ENCODE measurements around the gene ITGB7. TPM values are rescaled to one million over a fixed set of nuclear protein-coding genes. Genes with fewer than 3 reads are reported as not detected.
"Not testable (repeated sequence)": the region's sequence is repeated elsewhere in the genome, so short reads cannot be mapped to it uniquely, and the experiment has no call there.

The ITGB7 gene
- total RNA-seq, 1 experiment from 2014 or later: 0.52 TPM

DNA sequence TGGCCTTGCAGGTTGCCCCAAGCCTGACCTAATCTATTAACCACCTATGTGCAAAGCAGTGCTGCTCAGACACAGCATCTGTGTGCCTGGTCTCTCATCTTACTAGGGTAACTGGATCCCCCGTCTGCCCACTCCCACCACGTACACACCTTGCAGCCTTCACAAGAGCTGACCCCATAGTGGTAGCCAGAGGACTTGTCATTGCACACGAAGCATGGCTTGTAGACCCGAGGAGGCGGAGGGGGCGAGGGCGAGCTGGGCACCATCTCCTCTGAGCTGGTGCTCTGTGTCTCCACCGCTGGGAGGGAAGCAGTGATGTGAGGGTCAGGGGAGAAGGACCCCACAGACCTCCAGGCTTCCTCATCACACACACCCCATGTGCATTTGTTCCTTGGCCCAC is 8.4 kb upstream of the ITGB7 start:
- Histone ChIP-seq H3K36me3 (replicated peaks; ENCODE audit: control insufficient read depth, insufficient read depth, low read length) (peaks cover 16% of the 10 kb centered on the region), H3K4me3 (ENCODE audit: insufficient read depth, low read depth, low read length) (no peak overlapping the region), H3K27me3 (ENCODE audit: control insufficient read depth, insufficient read depth, low read length) (peaks cover 11% of the 10 kb centered on the region)
- no peak for DNase-seq

DNA sequence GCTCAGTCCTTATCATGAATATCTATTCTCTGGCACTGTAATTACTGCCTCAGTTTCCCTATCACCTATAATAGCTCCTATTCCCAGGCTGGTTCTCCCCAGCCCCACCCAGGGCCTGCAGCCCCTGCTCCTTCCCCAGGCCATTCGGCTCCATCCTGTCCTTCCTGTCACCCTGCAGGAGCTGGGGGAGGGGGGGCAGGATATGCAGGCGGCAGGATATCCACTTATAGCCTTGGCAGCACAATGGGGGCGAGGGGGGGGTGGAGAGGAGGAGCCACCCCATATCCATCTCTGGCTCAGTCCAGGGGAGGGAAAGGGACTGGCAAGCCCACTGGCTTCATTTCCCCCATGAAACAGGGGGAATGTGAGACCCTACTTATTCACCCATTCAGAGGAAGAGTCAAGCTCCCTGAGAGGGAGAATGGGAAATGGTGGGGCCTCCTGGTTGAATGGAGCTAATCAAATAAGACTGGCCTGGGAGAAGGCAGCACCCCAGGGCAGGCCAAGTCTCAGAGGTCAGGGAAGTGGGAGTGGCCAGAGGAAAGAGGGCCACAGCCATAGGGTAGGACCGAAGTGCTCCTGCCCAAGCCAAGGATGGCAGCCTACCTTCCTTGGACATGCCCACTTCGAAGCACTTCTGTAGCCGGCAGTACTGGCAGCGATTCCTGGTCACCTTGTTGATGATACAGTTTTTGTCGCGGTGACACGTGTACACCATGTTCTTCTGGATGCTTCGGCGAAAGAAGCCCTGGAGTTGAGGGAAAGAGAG is 7.8 kb upstream of the ITGB7 start:
- peaks cover 11% of the 10 kb centered on the region for H3K27me3 ChIP-seq (ENCODE audit: control insufficient read depth, insufficient read depth, low read length)
- no peak for DNase-seq
- H3K4me3 ChIP-seq (ENCODE audit: insufficient read depth, low read depth, low read length): no peak overlapping the region
- peaks cover 16% of the 10 kb centered on the region for H3K36me3 ChIP-seq (replicated peaks; ENCODE audit: control insufficient read depth, insufficient read depth, low read length)

DNA sequence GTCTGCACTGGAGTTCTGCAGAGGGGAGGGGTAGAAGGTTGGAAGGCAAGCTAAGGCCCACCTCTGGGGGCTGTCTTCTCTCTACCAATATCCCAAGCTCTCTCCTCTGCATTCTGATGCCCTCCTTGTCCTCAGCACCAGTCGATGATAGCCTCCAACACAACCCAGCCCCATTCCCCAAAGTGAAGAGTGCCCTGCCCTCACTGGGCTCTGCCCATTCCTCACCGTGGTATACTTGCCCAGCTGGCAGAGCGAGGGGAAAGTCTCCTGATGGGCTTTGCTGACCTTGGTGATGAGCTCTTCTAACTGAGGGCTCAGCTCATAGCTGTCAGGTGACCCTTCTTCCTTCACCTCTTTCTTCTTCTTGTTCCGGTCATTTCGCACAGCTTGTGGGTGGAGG is 7.2 kb upstream of the ITGB7 start:
- no peak for DNase-seq
- Histone ChIP-seq H3K4me3 (ENCODE audit: insufficient read depth, low read depth, low read length) (no peak overlapping the region), H3K27me3 (ENCODE audit: control insufficient read depth, insufficient read depth, low read length) (peaks cover 4% of the 10 kb centered on the region), H3K36me3 (replicated peaks; ENCODE audit: control insufficient read depth, insufficient read depth, low read length) (peaks cover 16% of the 10 kb centered on the region)

DNA sequence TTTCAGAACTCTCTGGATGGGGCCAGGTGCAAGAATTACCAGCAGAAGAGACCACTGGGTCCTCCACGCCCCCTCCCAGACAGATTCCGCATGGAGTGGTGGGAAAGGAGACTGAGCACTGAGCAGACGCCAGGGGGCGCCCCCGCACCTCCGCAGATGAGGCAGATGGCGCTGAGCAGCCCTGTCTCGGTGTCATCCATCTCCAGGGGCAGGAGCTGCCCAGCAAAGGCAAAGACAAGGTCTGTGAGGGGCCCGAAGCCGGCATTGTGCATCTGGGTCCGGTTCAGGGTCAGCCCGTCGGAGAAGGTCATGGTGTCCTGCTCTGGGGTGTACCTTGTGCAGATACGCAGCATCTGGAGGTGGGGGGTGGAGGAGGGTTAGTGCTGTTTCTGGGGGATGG is 6.3 kb upstream of the ITGB7 start:
- H3K36me3 ChIP-seq (replicated peaks; ENCODE audit: control insufficient read depth, insufficient read depth, low read length): peaks cover 16% of the 10 kb centered on the region
- peak; percentile 96 for DNase-seq
- no peak overlapping the region for H3K4me3 ChIP-seq (ENCODE audit: insufficient read depth, low read depth, low read length)
- H3K27me3 ChIP-seq (ENCODE audit: control insufficient read depth, insufficient read depth, low read length): peaks cover under 1% of the 10 kb centered on the region; the same call in 1 of the 2 replicates

DNA sequence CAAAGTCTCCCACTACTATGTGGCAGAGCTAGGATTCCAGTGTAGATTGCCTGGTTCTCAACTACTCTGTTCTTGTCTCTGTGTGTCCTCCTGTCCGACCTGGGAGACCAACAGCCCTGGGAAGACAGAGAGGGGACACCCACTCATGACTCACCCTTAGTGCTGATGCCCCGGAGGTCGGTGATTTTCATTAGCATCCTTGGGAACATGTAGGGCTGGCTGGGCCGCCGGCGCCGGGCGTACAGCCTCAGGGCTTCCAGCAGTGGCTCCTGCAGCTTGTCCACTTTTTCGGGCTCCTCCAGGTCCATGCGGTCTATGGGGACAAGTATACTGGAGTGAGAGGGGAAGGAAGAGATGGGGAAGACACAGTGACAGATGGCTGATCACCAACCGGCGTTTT is 5.9 kb upstream of the ITGB7 start:
- H3K36me3 ChIP-seq (replicated peaks; ENCODE audit: control insufficient read depth, insufficient read depth, low read length): peaks cover 16% of the 10 kb centered on the region
- H3K27me3 ChIP-seq (ENCODE audit: control insufficient read depth, insufficient read depth, low read length): no peaks in the 10 kb centered on the region
- no peak overlapping the region for H3K4me3 ChIP-seq (ENCODE audit: insufficient read depth, low read depth, low read length)
- no peak for DNase-seq

DNA sequence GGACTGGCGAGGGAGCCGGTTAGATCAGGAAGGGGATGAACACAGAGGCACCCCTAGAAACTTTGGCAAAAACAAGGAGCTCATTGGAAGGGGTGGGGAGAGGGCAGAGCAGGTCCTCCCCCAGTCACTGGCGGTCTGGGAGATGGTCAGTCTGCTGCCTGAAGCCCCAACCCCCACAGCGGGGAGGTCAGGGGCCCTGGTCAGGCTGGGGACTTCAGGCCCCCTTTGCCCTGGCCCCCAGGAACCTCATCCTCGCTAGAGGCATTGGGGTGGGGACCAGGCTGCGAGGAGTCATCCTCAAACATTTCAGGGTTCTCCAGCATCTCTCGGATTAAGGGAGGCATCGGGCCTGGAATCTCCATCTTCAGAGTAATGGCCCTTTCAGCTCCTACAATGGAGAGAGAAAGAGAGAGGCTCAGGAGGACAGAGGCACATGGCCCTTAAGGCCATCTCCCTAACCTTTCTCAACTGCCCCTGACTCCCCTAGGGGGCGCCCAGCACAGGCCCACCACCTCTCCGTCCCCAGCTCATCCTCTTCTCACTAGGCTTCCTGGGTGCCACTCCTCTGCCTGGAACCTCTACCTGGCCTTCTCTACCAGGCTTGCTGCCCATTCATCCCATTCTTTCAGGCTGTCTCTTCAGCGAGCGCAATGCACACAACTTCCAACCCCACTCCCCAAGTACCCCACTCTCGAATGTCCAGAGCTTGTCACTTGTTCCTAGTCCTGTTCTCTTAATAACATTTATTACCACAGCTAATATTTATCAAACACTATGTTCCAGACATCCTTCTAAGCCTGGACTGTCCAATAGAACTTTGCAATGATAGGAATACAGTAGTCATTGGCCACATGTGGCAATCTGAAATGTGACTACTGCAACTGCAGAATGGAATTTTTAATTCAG is 4.7 kb upstream of the ITGB7 start:
- Histone ChIP-seq H3K4me3 (ENCODE audit: insufficient read depth, low read depth, low read length) (no peak overlapping the region), H3K36me3 (replicated peaks; ENCODE audit: control insufficient read depth, insufficient read depth, low read length) (peaks cover 16% of the 10 kb centered on the region), H3K27me3 (ENCODE audit: control insufficient read depth, insufficient read depth, low read length) (no peaks in the 10 kb centered on the region)
- peak; percentile 86 for DNase-seq

DNA sequence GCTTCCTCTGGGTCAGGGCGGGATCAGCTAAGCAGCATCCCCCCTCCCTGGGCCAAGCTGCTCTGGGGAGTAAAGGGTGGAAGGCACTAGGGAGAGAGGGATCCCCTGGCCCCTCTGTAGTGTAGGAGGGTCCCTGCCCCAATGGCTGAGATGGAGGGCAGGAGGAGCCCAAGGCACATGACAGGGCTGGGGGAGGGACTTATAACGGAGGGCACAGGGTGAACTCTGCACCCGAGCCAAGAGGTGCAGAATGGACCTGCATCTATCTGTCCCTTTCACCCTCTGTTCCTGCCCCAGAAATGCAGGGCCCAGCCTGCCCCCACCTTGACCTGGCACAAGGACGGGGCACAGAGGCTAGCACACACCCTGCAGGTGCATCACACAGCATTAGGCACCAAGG is 3.8 kb upstream of the ITGB7 start:
- H3K4me3 ChIP-seq (ENCODE audit: insufficient read depth, low read depth, low read length): no peak overlapping the region
- DNase-seq: no peak
- no peaks in the 10 kb centered on the region; the same call in 1 of the 2 replicates for H3K27me3 ChIP-seq (ENCODE audit: control insufficient read depth, insufficient read depth, low read length)
- peaks cover 16% of the 10 kb centered on the region for H3K36me3 ChIP-seq (replicated peaks; ENCODE audit: control insufficient read depth, insufficient read depth, low read length)

DNA sequence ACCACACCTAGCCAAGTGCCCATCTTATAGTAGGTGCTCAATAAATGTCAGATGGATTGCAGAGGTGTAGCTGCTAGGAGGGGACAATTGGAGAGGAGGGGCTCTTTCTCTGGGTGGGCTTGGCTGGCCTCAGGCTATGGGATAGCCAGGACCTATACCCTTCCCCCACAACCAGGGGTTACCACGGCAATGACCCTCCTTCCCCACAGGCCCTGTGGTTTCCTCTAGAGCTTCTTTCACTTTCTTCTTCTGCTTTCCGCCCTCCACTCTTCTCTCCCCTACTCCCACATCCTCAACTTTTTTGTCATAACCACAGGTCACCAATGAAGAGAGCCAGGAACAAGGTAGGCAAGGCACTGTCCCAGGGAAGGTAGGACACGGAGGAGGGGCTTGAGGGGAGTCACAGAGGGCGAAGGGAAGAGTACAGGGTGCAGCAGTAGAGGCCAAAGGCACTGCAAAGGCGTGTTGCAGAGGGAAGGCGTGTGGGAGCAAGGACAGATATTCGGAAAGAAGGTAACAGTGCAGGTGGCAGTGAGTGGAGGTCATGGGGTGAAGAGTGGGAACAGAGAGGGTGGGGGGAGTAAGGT is 1.9 kb upstream of the ITGB7 start:
- DNase-seq: no peak
- Histone ChIP-seq H3K4me3 (ENCODE audit: insufficient read depth, low read depth, low read length) (no peak overlapping the region), H3K27me3 (ENCODE audit: control insufficient read depth, insufficient read depth, low read length) (no peaks in the 10 kb centered on the region; the same call in 1 of the 2 replicates), H3K36me3 (replicated peaks; ENCODE audit: control insufficient read depth, insufficient read depth, low read length) (peaks cover 14% of the 10 kb centered on the region)

DNA sequence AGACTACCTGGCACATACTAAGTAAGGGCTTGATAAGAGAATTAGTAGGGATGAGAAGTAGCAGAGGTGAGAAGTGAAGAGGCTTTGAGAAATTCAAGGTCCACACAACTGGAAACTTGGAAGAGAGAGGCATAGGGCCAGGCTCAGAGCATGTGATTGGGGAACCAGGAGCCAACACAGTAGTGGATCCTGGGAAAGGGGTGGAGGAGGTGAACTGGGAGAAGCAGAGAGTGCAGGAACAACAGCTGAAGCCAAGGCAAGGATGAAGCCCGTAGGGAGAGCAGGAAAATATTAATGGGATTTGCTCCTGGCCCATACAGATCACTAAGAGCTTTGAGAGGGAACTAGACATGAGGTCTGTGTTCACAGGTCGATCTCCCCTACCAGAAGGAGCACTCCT is 1.4 kb upstream of the ITGB7 start:
- Histone ChIP-seq H3K4me3 (ENCODE audit: insufficient read depth, low read depth, low read length) (no peak overlapping the region), H3K27me3 (ENCODE audit: control insufficient read depth, insufficient read depth, low read length) (no peaks in the 10 kb centered on the region; the same call in 1 of the 2 replicates), H3K36me3 (replicated peaks; ENCODE audit: control insufficient read depth, insufficient read depth, low read length) (peaks cover 12% of the 10 kb centered on the region)
- DNase-seq: no peak

DNA sequence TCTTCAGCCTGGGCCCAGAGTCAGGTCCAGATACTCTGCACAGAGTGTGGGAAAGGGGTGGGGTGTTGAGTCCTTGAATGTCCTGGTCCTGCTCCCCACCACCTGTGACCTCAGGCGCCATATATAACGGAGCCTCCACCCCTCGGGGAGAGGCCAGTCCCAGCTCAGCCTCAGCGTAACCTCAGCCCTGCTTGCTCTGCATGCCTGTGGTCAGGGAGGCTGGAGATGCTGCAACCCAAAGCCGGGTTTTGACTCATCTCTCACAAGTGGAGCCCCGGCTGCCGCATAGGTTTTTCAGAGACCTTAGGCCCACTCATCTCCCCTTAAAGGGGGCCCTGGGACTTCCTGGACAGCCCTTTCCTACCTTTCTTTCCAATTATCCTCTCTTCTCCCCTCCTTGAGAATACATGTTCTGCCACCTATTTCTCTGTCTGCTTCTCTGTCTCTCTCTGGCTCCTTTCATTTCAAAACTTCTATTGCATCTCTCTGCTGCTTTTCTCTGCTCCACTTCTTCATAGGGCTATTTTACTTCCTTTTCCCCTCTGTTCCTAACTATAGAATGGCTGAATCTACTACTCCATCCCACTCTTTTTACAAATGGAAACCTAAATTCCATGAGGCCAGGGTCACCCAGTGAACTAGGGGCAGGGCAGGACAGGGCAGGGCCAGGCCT is 1.2 kb downstream of the ITGB7 start:
- H3K4me3 ChIP-seq (ENCODE audit: insufficient read depth, low read depth, low read length): no peak overlapping the region
- no peaks in the 10 kb centered on the region; the same call in 1 of the 2 replicates for H3K27me3 ChIP-seq (ENCODE audit: control insufficient read depth, insufficient read depth, low read length)
- H3K36me3 ChIP-seq (replicated peaks; ENCODE audit: control insufficient read depth, insufficient read depth, low read length): no peaks in the 10 kb centered on the region
- DNase-seq: no peak

DNA sequence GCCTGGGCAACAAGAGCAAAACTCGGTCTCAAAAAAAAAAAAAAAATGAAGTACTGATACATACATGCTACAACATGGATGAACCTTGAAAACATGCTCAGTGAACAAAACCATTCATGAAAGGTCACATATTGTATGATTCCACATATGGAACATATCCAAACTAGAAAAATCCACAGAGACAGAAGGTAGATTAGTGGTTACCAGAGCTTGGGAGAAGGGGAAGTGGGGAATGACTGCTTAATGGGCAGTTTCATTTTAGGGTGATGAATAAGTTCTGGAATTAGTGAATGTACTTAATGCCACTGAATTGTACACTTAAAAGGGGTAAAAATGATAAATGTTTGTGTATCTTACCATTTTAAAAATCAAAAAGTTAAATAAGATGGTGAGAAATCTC is 2.7 kb downstream of the ITGB7 start:
- DNase-seq: no peak
- Histone ChIP-seq H3K27me3 (ENCODE audit: control insufficient read depth, insufficient read depth, low read length) (peaks cover 4% of the 10 kb centered on the region; the same call in 1 of the 2 replicates), H3K36me3 (replicated peaks; ENCODE audit: control insufficient read depth, insufficient read depth, low read length) (no peaks in the 10 kb centered on the region), H3K4me3 (ENCODE audit: insufficient read depth, low read depth, low read length) (no peak overlapping the region)

DNA sequence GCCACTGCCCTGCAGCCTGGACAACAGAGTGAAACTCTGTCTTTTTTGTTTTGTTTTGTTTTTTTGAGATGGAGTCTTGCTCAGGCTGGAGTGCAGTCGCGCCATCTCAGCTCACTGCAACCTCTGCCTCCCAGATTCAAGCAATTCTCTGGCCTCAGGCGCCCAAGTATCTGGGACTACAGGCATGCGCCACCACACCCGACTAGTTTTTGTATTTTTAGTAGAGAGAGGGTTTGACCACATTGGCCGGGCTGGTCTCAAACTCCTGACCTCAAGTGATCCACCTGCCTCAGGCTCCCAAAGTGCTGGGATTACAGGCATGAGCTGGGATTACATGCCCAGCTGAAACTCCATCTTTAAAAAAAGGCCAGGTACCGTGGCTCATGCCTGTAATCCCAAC is 4.7 kb downstream of the ITGB7 start:
- H3K27me3 ChIP-seq (ENCODE audit: control insufficient read depth, insufficient read depth, low read length): peaks cover 19% of the 10 kb centered on the region
- H3K4me3 ChIP-seq (ENCODE audit: insufficient read depth, low read depth, low read length); DNase-seq; H3K36me3 ChIP-seq (replicated peaks; ENCODE audit: control insufficient read depth, insufficient read depth, low read length): not testable (repeated sequence)

DNA sequence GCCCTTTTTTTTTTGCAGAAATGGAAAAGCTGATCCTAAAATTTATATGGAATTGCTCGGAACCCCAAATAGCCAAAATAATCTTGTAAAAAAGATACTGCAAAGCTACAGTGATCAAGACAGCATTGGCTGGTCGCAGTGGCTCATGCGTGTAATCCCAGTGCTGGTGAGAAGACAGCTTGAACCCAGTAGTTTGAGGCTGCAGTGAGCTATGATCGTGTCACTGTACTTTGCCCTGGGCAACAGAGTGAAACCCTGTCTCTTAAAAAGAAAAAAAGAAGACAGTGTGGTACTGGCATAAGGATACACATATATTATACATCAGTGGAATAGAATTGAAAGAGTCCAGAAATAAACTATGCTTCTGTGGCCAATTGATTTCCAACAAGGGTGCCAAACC is 5.4 kb downstream of the ITGB7 start:
- H3K36me3 ChIP-seq (replicated peaks; ENCODE audit: control insufficient read depth, insufficient read depth, low read length): no peaks in the 10 kb centered on the region
- H3K4me3 ChIP-seq (ENCODE audit: insufficient read depth, low read depth, low read length): no peak overlapping the region
- DNase-seq: no peak
- H3K27me3 ChIP-seq (ENCODE audit: control insufficient read depth, insufficient read depth, low read length): peaks cover 24% of the 10 kb centered on the region

DNA sequence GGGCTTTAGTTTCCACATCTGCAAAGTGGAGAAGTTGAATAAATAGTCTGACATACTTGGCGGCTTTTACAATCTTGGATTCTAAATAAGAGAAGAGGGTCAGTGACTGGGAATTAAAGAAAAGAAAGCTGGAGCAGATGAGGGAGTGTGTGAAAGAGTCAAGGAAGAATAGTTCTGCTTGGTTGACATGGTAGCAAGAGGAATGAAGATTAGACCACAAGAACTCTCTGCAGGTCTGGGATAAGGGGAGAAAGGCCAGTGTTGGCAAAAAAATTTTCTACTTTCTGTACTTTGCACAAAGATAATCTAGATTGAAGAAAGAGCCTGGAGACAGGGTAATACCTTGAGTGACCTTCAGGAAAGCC is 5.9 kb downstream of the ITGB7 start:
- Histone ChIP-seq H3K36me3 (replicated peaks; ENCODE audit: control insufficient read depth, insufficient read depth, low read length) (no peaks in the 10 kb centered on the region), H3K27me3 (ENCODE audit: control insufficient read depth, insufficient read depth, low read length) (peaks cover 27% of the 10 kb centered on the region), H3K4me3 (ENCODE audit: insufficient read depth, low read depth, low read length) (no peak overlapping the region)
- no peak for DNase-seq

All from H7 (cell line).